Measurements from ENCODE around the gene TRAM2.

Gene TRAM2

DNA sequence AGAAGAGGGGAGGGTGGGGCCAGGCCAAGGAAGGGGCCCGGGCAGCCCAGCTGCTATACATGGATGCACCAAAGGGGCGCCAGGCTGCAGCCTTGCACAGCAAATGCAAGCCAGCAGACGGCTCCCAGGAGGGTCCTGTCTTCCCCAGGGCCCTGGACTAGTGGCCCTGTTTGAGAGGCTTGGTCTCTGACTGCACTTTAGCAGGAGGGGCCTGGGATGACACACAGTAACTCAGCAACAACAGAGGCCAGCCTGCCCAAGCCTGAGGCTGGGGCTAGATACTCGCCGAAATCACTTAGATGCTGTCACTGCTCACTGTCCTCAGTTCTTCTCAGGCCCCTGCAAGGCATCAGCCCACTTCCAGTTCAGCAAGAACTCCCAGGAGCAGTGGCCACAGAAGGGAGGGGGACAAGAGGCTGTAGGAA lies 73.5 kb downstream of the TRAM2 start:
- TF ChIP-seq, protein P1, sequence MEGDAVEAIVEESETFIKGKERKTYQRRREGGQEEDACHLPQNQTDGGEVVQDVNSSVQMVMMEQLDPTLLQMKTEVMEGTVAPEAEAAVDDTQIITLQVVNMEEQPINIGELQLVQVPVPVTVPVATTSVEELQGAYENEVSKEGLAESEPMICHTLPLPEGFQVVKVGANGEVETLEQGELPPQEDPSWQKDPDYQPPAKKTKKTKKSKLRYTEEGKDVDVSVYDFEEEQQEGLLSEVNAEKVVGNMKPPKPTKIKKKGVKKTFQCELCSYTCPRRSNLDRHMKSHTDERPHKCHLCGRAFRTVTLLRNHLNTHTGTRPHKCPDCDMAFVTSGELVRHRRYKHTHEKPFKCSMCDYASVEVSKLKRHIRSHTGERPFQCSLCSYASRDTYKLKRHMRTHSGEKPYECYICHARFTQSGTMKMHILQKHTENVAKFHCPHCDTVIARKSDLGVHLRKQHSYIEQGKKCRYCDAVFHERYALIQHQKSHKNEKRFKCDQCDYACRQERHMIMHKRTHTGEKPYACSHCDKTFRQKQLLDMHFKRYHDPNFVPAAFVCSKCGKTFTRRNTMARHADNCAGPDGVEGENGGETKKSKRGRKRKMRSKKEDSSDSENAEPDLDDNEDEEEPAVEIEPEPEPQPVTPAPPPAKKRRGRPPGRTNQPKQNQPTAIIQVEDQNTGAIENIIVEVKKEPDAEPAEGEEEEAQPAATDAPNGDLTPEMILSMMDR (IDR thresholded peaks at IDR 0.05; ENCODE audit: low read depth, low read length) = no peak
- no peak for DNase-seq (ENCODE audit: extremely low read depth, low read depth)

DNA sequence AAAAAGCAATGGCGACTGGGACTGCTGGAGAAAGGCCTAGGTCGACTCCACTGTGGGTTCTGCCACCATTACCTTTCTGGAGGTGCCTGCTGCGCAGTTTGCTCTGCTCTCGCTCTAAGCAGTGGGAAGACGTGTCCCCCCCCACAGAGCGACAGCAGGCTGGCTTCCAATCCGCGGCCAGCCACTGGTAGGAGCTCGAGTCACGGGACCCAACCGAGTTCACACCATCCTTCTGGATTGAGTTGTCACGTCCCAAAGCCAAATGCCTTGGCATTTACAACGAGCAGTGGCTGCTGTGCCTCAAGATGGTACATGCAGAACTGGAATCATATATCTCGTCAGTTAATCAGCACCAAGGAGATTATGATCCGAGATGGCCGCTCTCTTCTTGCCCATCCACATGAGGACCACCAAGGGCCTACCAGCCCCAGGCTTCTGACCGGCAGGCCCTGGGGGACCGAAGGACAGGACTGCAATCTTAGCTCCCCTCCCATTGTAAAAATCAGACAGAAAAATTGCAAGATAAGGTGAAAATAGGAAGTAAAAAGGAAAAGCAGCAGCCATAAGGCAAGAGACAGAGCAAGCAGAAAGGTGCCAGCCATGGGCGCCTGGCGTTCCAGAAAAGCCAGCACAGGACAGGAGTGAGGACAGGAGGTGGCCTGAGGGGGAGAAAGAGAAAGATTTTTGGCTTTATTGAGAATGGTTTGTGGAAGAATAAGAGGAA lies 74.4 kb downstream of the TRAM2 start:
- DNase-seq (ENCODE audit: extremely low read depth, low read depth) = no peak
- TF ChIP-seq, protein P1 (IDR thresholded peaks at IDR 0.05; ENCODE audit: low read depth, low read length) = no peak

DNA sequence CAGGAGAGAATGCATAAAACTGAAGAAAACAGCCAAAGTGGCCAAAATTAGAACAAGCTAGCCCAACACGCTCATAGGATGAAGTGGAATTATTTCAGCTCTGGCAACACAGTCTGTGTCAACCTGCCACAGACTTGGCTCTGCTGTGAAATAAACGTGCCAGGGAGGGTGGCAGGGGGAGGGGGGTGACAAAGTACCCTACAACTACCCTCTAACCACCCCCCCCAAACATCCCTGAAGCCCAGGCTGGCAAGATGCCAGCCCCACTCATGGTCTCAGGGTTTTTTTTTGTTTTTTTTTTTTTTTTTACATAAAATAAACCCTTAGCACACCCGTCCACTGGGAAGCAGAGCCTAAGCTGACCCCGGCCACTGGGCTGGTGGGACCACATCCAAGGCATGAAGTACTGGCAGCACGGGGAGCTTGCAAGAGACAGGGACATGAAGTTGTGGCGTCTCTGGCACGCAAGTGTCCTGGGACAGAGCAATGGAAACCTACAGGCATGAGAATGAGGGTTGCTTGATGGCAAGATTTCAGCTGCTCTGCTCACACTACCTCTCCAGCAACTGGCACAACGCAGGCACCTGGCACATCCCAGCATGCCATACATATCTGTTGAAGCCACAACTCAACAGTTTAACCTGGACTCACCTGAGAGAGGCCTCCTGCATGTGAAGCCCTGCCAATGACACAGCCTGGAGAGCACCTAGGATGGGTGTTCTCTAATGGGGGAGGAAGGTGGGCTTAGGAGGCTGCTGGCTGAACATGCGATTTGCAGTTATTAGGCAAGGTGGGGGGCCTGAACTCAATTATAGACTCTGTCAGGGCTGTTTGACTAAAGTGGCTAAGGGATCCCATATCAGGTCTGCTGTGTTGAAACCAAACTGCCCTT lies 76.4 kb downstream of the TRAM2 start:
- no peak for DNase-seq (ENCODE audit: extremely low read depth, low read depth)
- TF ChIP-seq, protein P1 (IDR thresholded peaks at IDR 0.05; ENCODE audit: low read depth, low read length) = no peak

DNA sequence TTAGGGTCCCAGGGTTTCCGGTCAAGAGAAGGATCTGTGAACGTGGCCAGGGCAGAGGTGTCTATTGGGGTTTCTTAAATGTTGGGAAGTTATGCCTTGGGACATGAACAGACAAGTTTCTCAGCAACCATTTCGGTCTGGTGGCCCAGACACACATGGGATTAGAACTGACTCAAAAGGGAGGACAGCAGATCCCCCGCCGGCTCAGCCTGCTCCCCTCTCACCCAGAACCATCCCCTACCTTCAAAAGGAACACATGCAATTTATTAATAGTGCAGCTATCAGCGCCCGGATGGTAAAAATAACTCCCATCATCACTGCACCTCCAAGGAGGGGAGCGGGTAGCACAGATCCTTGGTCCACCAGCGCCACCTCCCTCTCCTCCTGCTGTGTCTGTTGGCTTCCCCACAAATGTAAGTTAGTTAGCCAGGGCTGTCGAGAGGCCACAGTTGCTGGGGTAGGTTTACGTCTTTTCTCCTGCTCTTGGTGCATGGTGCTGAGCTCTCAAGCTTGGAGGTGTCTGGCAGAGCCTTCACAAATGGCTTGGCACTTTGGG lies 77.1 kb downstream of the TRAM2 start:
- TF ChIP-seq, protein P1 (IDR thresholded peaks at IDR 0.05; ENCODE audit: low read depth, low read length) = no peak
- no peak for DNase-seq (ENCODE audit: extremely low read depth, low read depth)

DNA sequence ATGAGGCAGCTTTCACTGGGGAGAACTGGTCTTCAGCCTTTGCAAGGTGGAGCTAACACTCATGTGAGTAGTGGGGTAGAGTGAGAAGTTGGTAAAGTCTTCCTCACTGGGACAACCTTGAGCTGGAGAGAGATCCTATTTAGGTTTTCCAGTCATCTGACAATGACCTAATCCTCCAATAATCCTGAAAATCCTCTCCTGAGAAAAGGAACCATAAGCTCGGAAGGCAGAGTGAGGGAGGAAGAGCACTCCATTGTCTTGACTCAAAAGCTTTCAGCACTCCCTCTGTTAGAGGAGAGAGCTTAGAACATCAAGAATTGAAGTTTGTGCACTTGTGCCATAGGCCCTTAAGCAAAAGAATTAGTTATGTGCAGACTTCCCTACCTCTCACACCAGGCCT lies 77.8 kb downstream of the TRAM2 start:
- no peak for DNase-seq (ENCODE audit: extremely low read depth, low read depth)
- TF ChIP-seq, protein P1 (IDR thresholded peaks at IDR 0.05; ENCODE audit: low read depth, low read length) = no peak

DNA sequence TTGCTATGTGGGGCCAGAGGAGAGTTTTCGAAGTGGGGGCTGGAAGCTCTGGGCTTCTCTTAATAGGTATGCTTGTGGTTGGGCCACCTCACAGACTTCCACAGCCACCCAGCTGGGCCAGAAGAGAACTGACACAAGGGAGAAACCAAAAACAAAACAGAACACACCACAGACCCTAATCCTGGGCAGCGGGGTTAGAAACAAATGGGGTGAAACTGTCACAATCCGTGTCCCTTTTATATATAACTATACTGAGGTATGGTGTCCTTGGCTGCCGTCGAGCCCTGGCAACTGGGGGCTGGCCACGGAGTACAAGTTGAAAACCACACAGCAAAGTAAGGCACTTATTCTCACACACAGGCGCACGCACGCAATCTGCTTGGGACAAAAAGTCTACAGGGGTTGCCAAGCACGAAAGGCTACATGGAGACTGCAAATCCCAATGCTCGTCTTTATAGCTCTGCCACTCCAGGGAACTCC lies 78.3 kb downstream of the TRAM2 start:
- DNase-seq (ENCODE audit: extremely low read depth, low read depth) = no peak
- TF ChIP-seq, protein P1 (IDR thresholded peaks at IDR 0.05; ENCODE audit: low read depth, low read length) = no peak
